NCI-H2081 (cell line): ENCODE measurements around the gene PHACTR1.

Source experiments
- DNase-seq, 2 experiments: peaks; one replicate each; lab custom pipeline; 2025; lab: John Stamatoyannopoulos, UW

PHACTR1 gene

GRCh38 chr6:13287104-13287503 lies 570.5 kb downstream of the PHACTR1 start:
- DNase-seq: no peak

GRCh38 chr6:13288481-13288880 lies 571.9 kb downstream of the PHACTR1 start:
- DNase-seq: no peak

- no peak for DNase-seq
Measured at GRCh38 chr6:13288969-13289391, 572.4 kb downstream of the PHACTR1 start.

GRCh38 chr6:13289789-13290318 lies 573.3 kb downstream of the PHACTR1 start:
- DNase-seq: no peak

GRCh38 chr6:13290335-13290734 lies 573.8 kb downstream of the PHACTR1 start:
- DNase-seq: no peak

- DNase-seq: no peak
Measured at GRCh38 chr6:13292774-13293173, 576.2 kb downstream of the PHACTR1 start.

GRCh38 chr6:13294499-13295069 lies 578.0 kb downstream of the PHACTR1 start:
- no peak for DNase-seq

GRCh38 chr6:13295576-13295975 lies 579.0 kb downstream of the PHACTR1 start:
- no peak for DNase-seq

- DNase-seq: no peak
Measured at GRCh38 chr6:13296536-13296997, 580.0 kb downstream of the PHACTR1 start.

- no peak for DNase-seq
Measured at GRCh38 chr6:13297391-13297790, 580.8 kb downstream of the PHACTR1 start.

- DNase-seq: no peak
Measured at GRCh38 chr6:13298446-13298845, 581.9 kb downstream of the PHACTR1 start.

GRCh38 chr6:13299403-13299821 lies 582.8 kb downstream of the PHACTR1 start:
- no peak for DNase-seq

GRCh38 chr6:13299918-13300317 lies 583.4 kb downstream of the PHACTR1 start:
- DNase-seq: no peak

GRCh38 chr6:13300643-13301590 lies 584.4 kb downstream of the PHACTR1 start:
- DNase-seq: no peak

GRCh38 chr6:13302291-13302690 lies 585.7 kb downstream of the PHACTR1 start:
- no peak for DNase-seq

- DNase-seq: peak in 1 of 2 experiments; percentile 30
Measured at GRCh38 chr6:13302751-13303667, 586.4 kb downstream of the PHACTR1 start.

- peak in 1 of 2 experiments; percentile 8 for DNase-seq
Measured at GRCh38 chr6:13303668-13304017, 587.1 kb downstream of the PHACTR1 start.

GRCh38 chr6:13304101-13304500 lies 587.5 kb downstream of the PHACTR1 start:
- DNase-seq: no peak

GRCh38 chr6:13304580-13305260 lies 588.2 kb downstream of the PHACTR1 start:
- DNase-seq: no peak

GRCh38 chr6:13305288-13305687 lies 588.7 kb downstream of the PHACTR1 start:
- no peak for DNase-seq

- DNase-seq: no peak
Measured at GRCh38 chr6:13305791-13306190, 589.2 kb downstream of the PHACTR1 start.
